K562 (cell line): ENCODE results near the gene MFSD11. TPM values are rescaled to one million over a fixed set of nuclear protein-coding genes. Genes with fewer than 3 reads are reported as not detected.

Source experiments
- ATAC-seq: fragments of 200-7000 bp; cut with Tn5 transposase; 3 replicates; pipeline ENCODE4 v1.9.1; 2020; ENCODE audit warnings: moderate library complexity
- BruUV-seq: library from RNA; stranded (reverse); fragments of 400-500 nt; replicated peaks from 2 replicates; lab custom pipeline; 2021; lab: Mats Ljungman, UMichigan
- CTCF ChIA-PET: fragments of 300-600 bp; formaldehyde crosslinking; extraction: SDS; loops from one replicate; lab custom pipeline; 2021; ENCODE audit warnings: low intra/inter-chr PET ratio; lab: Yijun Ruan, JAX
- POLR2A ChIA-PET: fragments of 300-600, 350-650 bp; sonication (Branson Sonifier 250); formaldehyde crosslinking; extraction: SDS; loops from one replicate; lab custom pipeline; 2021; ENCODE audit warnings: antibody characterized with exemption, inconsistent platforms; lab: Yijun Ruan, JAX
- DNase-seq, 4 experiments: peaks; one replicate each; pipeline versions ENCODE4 v3.0.0 to v3.0.0-alpha.2; 2011 to 2018; ENCODE audit warnings: low spot score in 3 of 4, mixed read lengths in 3 of 4; ENCODE audit errors: extremely low read depth in 1 of 4
- FAIRE-seq: peaks from 2 replicates; lab custom pipeline; 2011; peaks lifted over from hg19 to GRCh38; lab: Jason Lieb, UNC
- H2AFZ ChIP-seq: 2 replicates; pipeline ENCODE4 v1.6.0; 2011; ENCODE audit warnings: low read depth, low read length, control low read depth, inconsistent platforms
- H3K27ac ChIP-seq: fragments of 200-600 bp; 3 replicates; pipeline ENCODE4 v1.8.0; 2011; ENCODE audit warnings: low read depth, mild to moderate bottlenecking, control low read depth, inconsistent platforms, low read length, moderate library complexity, mixed read lengths; ENCODE audit errors: extremely low read depth
- H3K27me3 ChIP-seq, 2 experiments: fragments of 300-600 bp in 1 of 2; 2 replicates in 1 of 2; 3 replicates in 1 of 2; pipeline versions ENCODE4 v1.6.0 to v1.8.0; 2011; ENCODE audit warnings: inconsistent platforms in 2 of 2, low read length in 2 of 2, mild to moderate bottlenecking in 1 of 2, mixed read lengths in 1 of 2, moderate library complexity in 1 of 2; ENCODE audit not compliant: control insufficient read depth in 2 of 2, insufficient read depth in 2 of 2
- H3K36me3 ChIP-seq: fragments of 300-600 bp; 3 replicates; pipeline ENCODE4 v1.8.0; 2011; ENCODE audit warnings: mild to moderate bottlenecking, low read length, inconsistent platforms; ENCODE audit not compliant: control insufficient read depth, insufficient read depth
- H3K4me1 ChIP-seq, 2 experiments: fragments of 200-600 bp in 1 of 2; replicated peaks in 1 of 2; 2 replicates in 1 of 2; 3 replicates in 1 of 2; pipeline versions ENCODE4 v1.5.1 to v1.8.0; 2011; ENCODE audit warnings: inconsistent platforms in 2 of 2, low read length in 2 of 2, mild to moderate bottlenecking in 1 of 2, mixed read lengths in 1 of 2, moderate library complexity in 1 of 2; ENCODE audit not compliant: control insufficient read depth in 2 of 2, insufficient read depth in 2 of 2
- H3K4me2 ChIP-seq: 2 replicates; pipeline ENCODE4 v1.6.1; 2011; ENCODE audit warnings: low read length, control low read depth, inconsistent platforms, mixed read lengths; ENCODE audit not compliant: insufficient read depth
- H3K4me3 ChIP-seq: fragments of 200-600 bp; sonication (generic), shearing (Covaris generic); 2 replicates; pipeline ENCODE4 v1.5.1; 2016; ENCODE audit warnings: control low read depth, inconsistent platforms
- H3K79me2 ChIP-seq: fragments of 200-600 bp; 3 replicates; pipeline ENCODE4 v1.8.0; 2011; ENCODE audit warnings: low read length, inconsistent platforms; ENCODE audit not compliant: control insufficient read depth, insufficient read depth
- H3K9ac ChIP-seq, 2 experiments: 2 replicates each; pipeline versions ENCODE4 v1.6.0 to v1.6.1; 2011; ENCODE audit warnings: low read depth in 2 of 2, low read length in 2 of 2, control low read depth in 1 of 2, inconsistent platforms in 1 of 2, mild to moderate bottlenecking in 1 of 2, mixed read lengths in 1 of 2; ENCODE audit not compliant: insufficient read depth in 1 of 2
- H3K9me1 ChIP-seq: one replicate; pipeline ENCODE4 v1.6.0; 2011; ENCODE audit warnings: inconsistent platforms, mild to moderate bottlenecking, low read length, moderate library complexity; ENCODE audit not compliant: control insufficient read depth, insufficient read depth
- H3K9me3 ChIP-seq: replicated peaks from 2 replicates; pipeline ENCODE4 v1.5.1; 2011; ENCODE audit warnings: low read depth, low read length, inconsistent platforms; ENCODE audit not compliant: control insufficient read depth, insufficient read depth
- H4K20me1 ChIP-seq: replicated peaks from 2 replicates; pipeline ENCODE4 v1.6.1; 2011; ENCODE audit warnings: low read length, inconsistent platforms, mixed read lengths; ENCODE audit not compliant: control insufficient read depth, insufficient read depth
- MAFG ChIP-seq: fragments of 450-650 bp; conservative IDR thresholded peaks from 2 replicates; pipeline ENCODE4 v1.6.1; 2016; ENCODE audit warnings: missing genetic modification characterization, missing compliant biosample characterization
- MCM2 ChIP-seq: fragments of 450-650 bp; IDR thresholded peaks from 2 replicates; pipeline ENCODE4 v1.6.1; 2017; ENCODE audit warnings: low read depth, mild to moderate bottlenecking
- NCOR1 ChIP-seq: fragments of 450-650 bp; IDR thresholded peaks from 2 replicates; pipeline ENCODE4 v1.6.1; 2016; ENCODE audit warnings: mild to moderate bottlenecking, moderate library complexity
- NRF1 ChIP-seq, 2 experiments: fragments of 450-650 bp; IDR thresholded peaks in 1 of 2; conservative IDR thresholded peaks in 1 of 2; 2 replicates each; pipeline ENCODE4 v1.6.1; 2014; ENCODE audit warnings: mild to moderate bottlenecking in 2 of 2
- PRMT5 ChIP-seq: sonication (generic); formaldehyde crosslinking; IDR thresholded peaks from 2 replicates; pipeline ENCODE4 v1.5.0; 2020; ENCODE audit warnings: missing genetic modification reagents
- SMARCA5 ChIP-seq: fragments of 450-650 bp; IDR thresholded peaks from 2 replicates; pipeline ENCODE4 v1.6.1; 2016
- SPI1 ChIP-seq: IDR thresholded peaks from 2 replicates; pipeline ENCODE4 v1.6.1; 2011; ENCODE audit warnings: low read depth, low read length, control low read depth, borderline replicate concordance
- TBP ChIP-seq: optimal IDR thresholded peaks from 2 replicates; pipeline ENCODE3; 2011; ENCODE audit warnings: low read depth, low read length, improper control_type of control experiment
- TCF7 ChIP-seq: sonication (generic); IDR thresholded peaks from 2 replicates; pipeline ENCODE4 v1.6.1; 2016; ENCODE audit warnings: antibody characterized with exemption, borderline replicate concordance
- ZNF316 ChIP-seq: fragments of 450-650 bp; IDR thresholded peaks from 2 replicates; pipeline ENCODE4 v1.6.1; 2016
- ZNF444 ChIP-seq: fragments of 250-450 bp; sonication (Bioruptor Pico); IDR thresholded peaks from 2 replicates; pipeline ENCODE4 v1.4.0; 2020; ENCODE audit warnings: mild to moderate bottlenecking, moderate library complexity
- ZNF57 ChIP-seq: fragments of 450-650 bp; formaldehyde crosslinking; IDR thresholded peaks from 2 replicates; pipeline ENCODE4 v1.4.0; 2020; ENCODE audit warnings: mild to moderate bottlenecking, moderate library complexity
- ZNF589 ChIP-seq: fragments of 200-800 bp; sonication (Bioruptor generic); IDR thresholded peaks from 2 replicates; pipeline ENCODE4 v1.6.1; 2016; ENCODE audit warnings: low read depth, missing genetic modification characterization, missing compliant biosample characterization
- ZNF644 ChIP-seq: fragments of 200-800 bp; sonication (Bioruptor generic); IDR thresholded peaks from 2 replicates; pipeline ENCODE4 v1.6.1; 2016; ENCODE audit warnings: low read depth, missing genetic modification characterization, missing compliant biosample characterization
- ZNF695 ChIP-seq: fragments of 450-650 bp; formaldehyde crosslinking; IDR thresholded peaks from 2 replicates; pipeline ENCODE4 v1.4.0; 2020; ENCODE audit warnings: mild to moderate bottlenecking, moderate library complexity
- WGBS: fragments of 100-300 bp; shearing (Covaris generic); methylation state at CpG from one replicate; pipeline ENCODE4 v1.1.6; 2016; ENCODE audit warnings: low coverage, mixed read lengths; ENCODE audit not compliant: insufficient coverage; ENCODE audit errors: missing lambda C conversion rate; 5-methylcytosine and 5-hydroxymethylcytosine counted together
- in situ Hi-C: fragments of 300-500 bp; cut with MboI; formaldehyde crosslinking; loops from 4 replicates; pipeline ENCODE4 v1.15.0; 2018; ENCODE audit warnings: inconsistent platforms, mixed read lengths
- intact Hi-C: fragments of 100-400 bp; cut with micrococcal nuclease; formaldehyde crosslinking; loops from 2 replicates; pipeline ENCODE4 v1.14.2; 2022
- polyA plus RNA-seq, 8 experiments: library from polyadenylated mRNA; depleted of rRNA in 4 of 8; stranded (reverse) in 5 of 8; unstranded in 3 of 8; fragments of >200 nt; fragmentation: Nextera tagmentation in 2 of 8; fragmentation: Illumina TruSeq in 1 of 8; extraction: Ambion mirVana in 2 of 8; extraction: Trizol in 1 of 8; gene quantifications; 2 replicates each; pipeline versions ENCODE4 v1.2.1 to v1.2.3, GENCODE V29; 2011 to 2014; ENCODE audit warnings: inconsistent platforms in 1 of 8, missing spikeins in 1 of 8
- total RNA-seq, 7 experiments: library from RNA; depleted of rRNA in 6 of 7; stranded (reverse); fragments of >200 nt in 6 of 7; fragmentation: Illumina TruSeq in 2 of 7; extraction: Trizol in 2 of 7; gene quantifications; 2 replicates each; pipeline versions ENCODE4 v1.2.1 to v1.2.3, GENCODE V29; 2011 to 2021; ENCODE audit warnings: low replicate concordance in 1 of 7
- TF ChIP-seq, protein P1 (sequence below): fragments of 250-450 bp; sonication (Bioruptor Pico); IDR thresholded peaks from 2 replicates; pipeline ENCODE4 v1.8.0; 2022; ENCODE audit warnings: moderate library complexity, mild to moderate bottlenecking, inconsistent platforms
- TF ChIP-seq, protein P2 (sequence below): fragments of 200-800 bp; sonication (Bioruptor generic); IDR thresholded peaks from 2 replicates; pipeline ENCODE4 v1.6.1; 2017; ENCODE audit warnings: missing genetic modification characterization, missing compliant biosample characterization
- TF ChIP-seq, protein P3 (sequence below): fragments of 450-650 bp; formaldehyde crosslinking; conservative IDR thresholded peaks from 2 replicates; pipeline ENCODE4 v1.4.0; 2022; ENCODE audit warnings: mild to moderate bottlenecking, missing genetic modification characterization

Gene MFSD11
- total and polyA plus RNA-seq, 9 of the 15 experiments (the other 6 are each of a cell fraction or from before 2014, with no cell fraction given) = 14.4 to 24.5 (median 19.9) TPM

GRCh38 chr17:76797241-76797840 lies 59.4 kb downstream of the MFSD11 start:
- Histone ChIP-seq H3K27ac (no peak overlapping the region), H3K4me1 (no peaks in the 10 kb centered on the region; a peak in 1 of 5 replicates), H4K20me1 (no peaks in the 10 kb centered on the region), H3K79me2 (no peaks in the 10 kb centered on the region), H3K9me1 (no peaks in the 10 kb centered on the region), H3K9me3 (no peaks in the 10 kb centered on the region), H3K4me2 (no peak overlapping the region), H2AFZ (no peak overlapping the region), H3K27me3 (no peaks in the 10 kb centered on the region), H3K9ac (no peak overlapping the region), H3K4me3 (no peak overlapping the region)
- ATAC-seq (no peak), FAIRE-seq (no peak)
- intact Hi-C loops = loop anchor here (10.0 kb wide), 1 partner anchor 277 kb away; no protein-coding TSS in a partner anchor
- in situ Hi-C loops = no loop called here
- CTCF ChIA-PET = no interaction called here
- WGBS = 9% methylated on average over 6 of the region's 6 CpGs
- BruUV-seq = no TSS peak
- TF ChIP-seq ZNF695 (no peak), ZNF589 (CRISPR knock-in tag) (no peak), ZNF644 (tag) (no peak), MCM2 (no peak), TCF7 (no peak), NCOR1 (no peak), TBP (no peak), SMARCA5 (no peak), SPI1 (no peak), MAFG (tag) (no peak), ZNF57 (no peak), NRF1 (conservative IDR thresholded peaks at IDR 0.05 in 1 of 2, IDR thresholded peaks at IDR 0.05 in 1 of 2) (no peak), ZNF316 (no peak), ZNF444 (no peak), PRMT5 (CRISPR knock-in tag) (no peak)
- TF ChIP-seq, protein P1, sequence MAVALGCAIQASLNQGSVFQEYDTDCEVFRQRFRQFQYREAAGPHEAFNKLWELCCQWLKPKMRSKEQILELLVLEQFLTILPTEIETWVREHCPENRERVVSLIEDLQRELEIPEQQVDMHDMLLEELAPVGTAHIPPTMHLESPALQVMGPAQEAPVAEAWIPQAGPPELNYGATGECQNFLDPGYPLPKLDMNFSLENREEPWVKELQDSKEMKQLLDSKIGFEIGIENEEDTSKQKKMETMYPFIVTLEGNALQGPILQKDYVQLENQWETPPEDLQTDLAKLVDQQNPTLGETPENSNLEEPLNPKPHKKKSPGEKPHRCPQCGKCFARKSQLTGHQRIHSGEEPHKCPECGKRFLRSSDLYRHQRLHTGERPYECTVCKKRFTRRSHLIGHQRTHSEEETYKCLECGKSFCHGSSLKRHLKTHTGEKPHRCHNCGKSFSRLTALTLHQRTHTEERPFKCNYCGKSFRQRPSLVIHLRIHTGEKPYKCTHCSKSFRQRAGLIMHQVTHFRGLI (CRISPR knock-in tag) = no peak
- TF ChIP-seq, protein P2, sequence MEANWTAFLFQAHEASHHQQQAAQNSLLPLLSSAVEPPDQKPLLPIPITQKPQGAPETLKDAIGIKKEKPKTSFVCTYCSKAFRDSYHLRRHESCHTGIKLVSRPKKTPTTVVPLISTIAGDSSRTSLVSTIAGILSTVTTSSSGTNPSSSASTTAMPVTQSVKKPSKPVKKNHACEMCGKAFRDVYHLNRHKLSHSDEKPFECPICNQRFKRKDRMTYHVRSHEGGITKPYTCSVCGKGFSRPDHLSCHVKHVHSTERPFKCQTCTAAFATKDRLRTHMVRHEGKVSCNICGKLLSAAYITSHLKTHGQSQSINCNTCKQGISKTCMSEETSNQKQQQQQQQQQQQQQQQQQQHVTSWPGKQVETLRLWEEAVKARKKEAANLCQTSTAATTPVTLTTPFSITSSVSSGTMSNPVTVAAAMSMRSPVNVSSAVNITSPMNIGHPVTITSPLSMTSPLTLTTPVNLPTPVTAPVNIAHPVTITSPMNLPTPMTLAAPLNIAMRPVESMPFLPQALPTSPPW (CRISPR knock-in tag) = no peak
- TF ChIP-seq, protein P3, sequence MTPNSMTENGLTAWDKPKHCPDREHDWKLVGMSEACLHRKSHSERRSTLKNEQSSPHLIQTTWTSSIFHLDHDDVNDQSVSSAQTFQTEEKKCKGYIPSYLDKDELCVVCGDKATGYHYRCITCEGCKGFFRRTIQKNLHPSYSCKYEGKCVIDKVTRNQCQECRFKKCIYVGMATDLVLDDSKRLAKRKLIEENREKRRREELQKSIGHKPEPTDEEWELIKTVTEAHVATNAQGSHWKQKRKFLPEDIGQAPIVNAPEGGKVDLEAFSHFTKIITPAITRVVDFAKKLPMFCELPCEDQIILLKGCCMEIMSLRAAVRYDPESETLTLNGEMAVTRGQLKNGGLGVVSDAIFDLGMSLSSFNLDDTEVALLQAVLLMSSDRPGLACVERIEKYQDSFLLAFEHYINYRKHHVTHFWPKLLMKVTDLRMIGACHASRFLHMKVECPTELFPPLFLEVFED (CRISPR knock-in tag) = no peak
- TF ChIP-seq, all 486 proteins: peak for 0
- POLR2A ChIA-PET = interaction anchor here (0.6 kb wide), 1 partner anchor 193 kb away, joined by 3 read pairs; no protein-coding TSS in a partner anchor
- no peaks in the 10 kb centered on the region for H3K36me3 ChIP-seq
- DNase-seq = no peak
